Stimulated activated CD8-positive, alpha-beta memory T cell treated with anti-CD3 and anti-CD28 coated beads, Interleukin-4, amount 100 ng/mL, for 48 hours (primary cell): ENCODE results near the gene DLG5.

ENCODE experiments used
- DNase-seq: peaks from one replicate; pipeline ENCODE4 v3.0.0-alpha.2; 2020

Gene DLG5

GRCh38 chr10:77890097-77890496 lies 36.5 kb downstream of the DLG5 start:
- no peak for DNase-seq

DNA sequence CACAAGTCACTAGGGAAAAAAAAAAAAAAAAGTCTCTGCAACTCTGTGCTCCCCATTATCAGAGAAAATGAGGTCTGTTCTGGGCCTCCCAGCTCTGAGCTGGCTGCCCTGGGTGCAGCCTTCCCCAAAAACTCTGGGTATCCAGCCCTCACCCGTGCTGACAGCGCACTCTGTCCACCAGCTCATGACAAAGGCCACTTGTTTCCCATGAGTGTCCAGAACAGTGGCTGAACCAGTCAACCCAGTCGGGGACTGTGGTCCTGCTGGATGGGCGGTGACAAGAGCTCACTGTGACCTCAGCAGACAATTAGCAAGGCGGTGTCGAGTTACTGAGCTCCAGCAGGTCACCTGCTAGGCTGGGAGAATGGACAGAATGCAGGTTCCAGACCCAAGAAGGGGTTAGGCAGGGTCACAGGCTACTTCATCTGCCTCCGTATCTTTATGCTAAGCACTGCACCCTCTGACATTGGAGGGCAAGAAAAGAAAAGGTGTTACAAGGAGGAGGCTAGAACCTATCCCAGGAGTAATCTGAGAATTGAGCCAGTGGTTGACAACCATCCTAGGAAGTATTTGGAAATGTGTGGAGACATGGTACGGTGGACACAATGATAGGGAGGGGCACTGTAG lies 37.2 kb downstream of the DLG5 start:
- no peak for DNase-seq

- DNase-seq: no peak
Measured at GRCh38 chr10:77888356-77888703, 38.2 kb downstream of the DLG5 start.

- DNase-seq: no peak
Measured at GRCh38 chr10:77887631-77888355, 38.8 kb downstream of the DLG5 start.

DNA sequence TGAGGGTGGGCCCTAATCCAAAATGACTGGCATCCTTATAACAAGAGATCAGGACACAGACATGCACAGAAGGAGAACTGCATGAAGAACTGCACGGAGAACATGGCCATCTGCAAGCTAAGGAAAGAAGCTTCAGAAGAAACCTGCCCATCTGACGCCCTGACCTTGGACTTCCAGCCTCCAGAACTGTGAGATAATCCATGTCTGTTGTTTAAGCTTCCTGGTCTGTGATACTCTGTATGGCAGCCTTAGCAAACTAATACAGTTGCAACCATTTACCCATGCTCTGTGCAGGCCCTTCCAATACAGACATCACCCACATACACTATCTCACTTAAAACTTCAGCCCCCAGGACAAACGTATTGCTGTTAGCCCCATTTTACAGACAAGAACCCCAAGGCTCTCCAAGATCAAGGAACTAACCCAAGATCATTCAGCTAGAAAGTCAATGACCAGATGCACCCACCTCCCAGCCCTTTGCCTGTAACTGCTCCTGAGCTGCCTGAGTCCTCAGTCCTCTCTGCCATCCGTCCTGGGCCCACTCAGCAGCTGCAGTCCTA lies 39.7 kb downstream of the DLG5 start:
- no peak for DNase-seq

- no peak for DNase-seq
Measured at GRCh38 chr10:77884181-77884580, 42.4 kb downstream of the DLG5 start.

DNA sequence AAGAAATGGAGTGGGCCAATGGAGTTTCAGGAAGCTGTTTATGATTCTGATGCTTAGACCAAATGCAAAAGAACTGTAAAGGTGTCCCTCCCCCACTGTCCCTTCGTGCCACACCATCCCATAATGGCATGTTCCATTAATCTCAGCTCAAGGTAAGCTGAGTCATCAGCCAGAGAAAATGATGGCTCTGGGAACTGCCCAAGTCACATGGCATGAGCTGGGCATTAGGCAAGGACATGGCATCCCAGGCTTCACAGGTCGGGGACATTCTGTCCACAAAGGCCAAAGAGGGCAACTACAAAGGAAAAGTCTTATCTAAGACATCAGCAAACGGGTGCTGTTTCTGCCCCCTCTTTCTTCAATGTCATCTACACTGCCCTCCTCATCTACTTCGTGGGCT lies 44.9 kb downstream of the DLG5 start:
- DNase-seq: no peak

DNA sequence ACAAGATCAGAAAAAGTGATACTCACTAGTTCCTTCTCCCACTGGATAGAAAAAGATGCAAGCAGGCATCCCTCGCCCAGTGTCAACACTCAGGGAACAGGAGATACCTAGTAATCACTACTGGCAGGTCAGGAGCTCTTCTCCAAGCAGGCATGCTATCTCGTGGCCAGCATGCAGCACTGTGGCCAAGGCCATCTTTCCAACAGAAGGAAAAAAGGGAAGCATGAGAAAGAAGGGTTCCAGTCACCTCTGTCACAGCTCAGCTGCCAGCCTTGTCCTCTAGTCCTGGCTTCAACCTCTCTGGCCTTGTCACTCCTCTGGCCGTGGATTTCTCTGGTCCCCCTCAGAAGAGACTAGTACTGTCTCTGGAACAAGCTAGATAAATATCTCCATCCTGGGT lies 45.3 kb downstream of the DLG5 start:
- no peak for DNase-seq

DNA sequence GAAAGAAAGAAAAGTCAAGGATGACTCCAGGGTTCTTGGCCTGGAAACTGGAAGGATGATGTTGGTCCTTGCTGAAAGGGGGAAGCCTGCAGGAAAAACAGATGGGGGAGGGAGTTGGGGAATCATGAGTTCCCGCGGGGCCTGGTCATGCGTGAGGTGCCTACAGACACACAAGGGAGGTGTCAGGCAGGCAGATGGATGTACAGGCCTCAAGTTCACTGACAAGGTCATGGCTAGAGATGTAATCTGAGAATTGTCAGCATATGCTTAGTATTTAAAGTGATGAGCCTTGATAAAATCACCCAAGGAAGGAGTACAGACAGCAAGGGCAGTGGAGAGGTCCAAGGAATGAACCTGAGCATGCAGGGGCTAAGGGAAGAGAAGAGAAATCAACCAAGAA lies 46.8 kb downstream of the DLG5 start:
- DNase-seq: no peak

DNA sequence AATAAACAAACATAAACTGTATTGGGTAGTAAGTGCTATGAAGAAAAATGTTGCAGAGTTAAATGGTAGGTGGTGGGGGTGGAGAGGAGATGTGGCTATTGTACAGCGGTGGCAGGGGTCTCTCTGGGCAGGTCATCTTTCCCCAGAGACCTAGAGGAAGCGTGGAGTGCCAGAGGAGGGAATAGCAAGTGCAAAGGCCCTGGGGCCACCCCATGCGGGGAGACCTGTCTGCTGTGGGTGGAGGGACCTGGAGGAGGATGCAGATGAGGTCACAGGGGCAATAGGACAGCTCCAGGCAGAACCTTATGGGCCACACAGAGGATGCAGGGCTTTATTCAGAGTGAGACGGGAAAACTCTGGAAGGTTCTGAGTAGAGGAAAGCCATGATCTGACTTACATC lies 47.5 kb downstream of the DLG5 start:
- DNase-seq: no peak

DNA sequence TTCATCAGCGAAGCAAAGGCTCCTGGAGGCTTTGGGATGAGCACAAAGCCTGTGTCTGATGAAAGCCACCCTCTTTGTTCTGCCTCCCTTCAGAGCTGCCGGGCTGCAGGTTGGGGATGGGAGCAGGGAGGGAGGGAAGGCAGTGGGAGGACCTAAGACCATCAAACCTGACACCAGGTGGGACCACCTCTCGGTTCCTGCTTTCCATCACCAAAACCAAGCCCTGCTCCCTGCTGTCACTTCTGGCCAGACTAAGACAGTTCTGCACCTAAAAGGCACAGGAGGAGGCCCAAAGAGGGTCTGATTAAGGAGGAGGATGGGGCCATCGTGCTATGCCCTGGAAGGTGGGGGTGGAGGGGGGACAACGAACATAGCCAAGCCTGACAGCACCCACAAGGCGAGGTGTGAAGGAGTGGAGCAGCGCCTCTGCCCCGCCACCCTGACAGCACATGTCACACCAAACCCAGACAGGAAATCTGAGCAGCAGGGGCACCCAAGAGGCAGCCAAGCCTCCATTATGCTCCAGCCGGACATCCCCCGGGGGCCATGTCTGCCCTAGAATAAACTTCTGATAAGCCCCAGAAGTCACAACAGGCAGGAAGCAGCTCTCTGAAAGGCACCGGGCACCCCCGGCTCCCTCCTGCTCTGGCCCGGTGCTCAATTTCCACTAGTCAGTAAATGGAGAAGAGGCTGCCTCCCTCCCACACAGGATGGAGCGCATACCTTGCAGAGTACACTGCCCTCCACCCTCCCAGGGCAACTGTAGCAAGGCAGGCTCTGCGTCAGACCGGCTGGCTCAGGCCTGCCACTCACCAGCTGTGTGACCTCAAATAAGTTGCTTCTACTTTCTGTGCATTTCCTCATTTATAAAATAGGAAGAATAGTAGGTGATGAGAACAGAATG lies 48.9 kb downstream of the DLG5 start:
- peak; percentile 42 for DNase-seq

DNA sequence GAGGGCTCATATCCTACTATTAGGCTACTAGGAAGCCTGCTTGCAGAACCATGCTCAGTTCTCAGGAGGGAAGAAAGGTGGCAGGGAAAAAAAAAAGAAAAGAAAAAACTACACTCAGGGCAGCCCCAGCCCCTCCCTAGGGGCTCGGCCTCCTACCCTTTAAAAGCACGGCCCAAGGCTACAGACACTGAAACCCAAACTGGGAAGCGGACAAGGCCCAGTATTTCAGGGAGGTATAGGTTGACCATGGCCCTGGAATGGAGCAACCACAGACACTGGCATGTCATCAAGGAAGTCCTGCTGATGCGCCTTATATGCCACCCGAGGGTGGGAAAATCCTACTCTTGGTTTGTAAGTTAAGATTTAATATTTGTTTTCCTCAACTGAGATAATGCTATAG lies 50.8 kb downstream of the DLG5 start:
- no peak for DNase-seq

- DNase-seq: no peak
Measured at GRCh38 chr10:77874872-77875271, 51.7 kb downstream of the DLG5 start.

DNA sequence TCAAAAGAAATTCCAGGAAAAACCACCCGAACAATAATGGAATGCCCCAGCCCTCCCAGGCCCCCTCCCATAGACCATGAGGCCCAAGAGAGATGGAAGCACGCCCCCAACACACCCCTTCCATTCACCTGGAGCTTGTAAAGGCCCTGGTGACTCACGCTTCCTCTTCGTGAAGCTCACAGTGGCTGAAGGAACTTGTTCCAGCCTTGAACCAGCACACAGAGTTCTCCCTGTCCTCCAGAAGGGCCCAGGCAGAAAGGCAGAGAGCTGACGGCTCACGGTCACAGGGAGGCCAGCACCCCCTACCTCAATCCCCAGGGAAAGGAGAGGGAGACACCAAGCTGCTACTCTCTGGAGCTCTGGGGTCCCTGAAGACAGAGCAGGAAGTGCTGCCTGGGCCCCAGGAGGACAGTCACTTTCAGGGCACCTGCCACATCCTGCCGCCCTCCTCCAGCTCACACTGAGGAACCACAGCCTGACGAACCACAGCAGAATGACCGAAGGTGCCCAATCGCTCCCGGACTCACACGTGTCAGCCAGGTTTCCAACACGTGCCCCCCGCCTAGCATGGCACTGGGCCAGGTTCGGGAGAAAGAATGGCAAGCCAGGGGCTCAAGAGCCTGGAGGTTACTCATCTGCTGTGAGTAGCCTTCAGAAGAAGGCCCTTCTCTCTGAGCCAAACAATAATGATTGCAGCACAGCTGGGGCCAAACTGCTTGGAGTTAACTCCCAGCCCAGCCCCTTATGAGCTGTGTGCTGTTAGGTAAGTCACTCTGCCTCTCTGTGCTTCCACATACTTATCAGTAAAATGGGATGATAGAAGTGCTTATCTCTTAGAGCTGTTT lies 52.8 kb downstream of the DLG5 start:
- DNase-seq: peak; percentile 66

- DNase-seq: no peak
Measured at GRCh38 chr10:77872947-77873535, 53.5 kb downstream of the DLG5 start.

DNA sequence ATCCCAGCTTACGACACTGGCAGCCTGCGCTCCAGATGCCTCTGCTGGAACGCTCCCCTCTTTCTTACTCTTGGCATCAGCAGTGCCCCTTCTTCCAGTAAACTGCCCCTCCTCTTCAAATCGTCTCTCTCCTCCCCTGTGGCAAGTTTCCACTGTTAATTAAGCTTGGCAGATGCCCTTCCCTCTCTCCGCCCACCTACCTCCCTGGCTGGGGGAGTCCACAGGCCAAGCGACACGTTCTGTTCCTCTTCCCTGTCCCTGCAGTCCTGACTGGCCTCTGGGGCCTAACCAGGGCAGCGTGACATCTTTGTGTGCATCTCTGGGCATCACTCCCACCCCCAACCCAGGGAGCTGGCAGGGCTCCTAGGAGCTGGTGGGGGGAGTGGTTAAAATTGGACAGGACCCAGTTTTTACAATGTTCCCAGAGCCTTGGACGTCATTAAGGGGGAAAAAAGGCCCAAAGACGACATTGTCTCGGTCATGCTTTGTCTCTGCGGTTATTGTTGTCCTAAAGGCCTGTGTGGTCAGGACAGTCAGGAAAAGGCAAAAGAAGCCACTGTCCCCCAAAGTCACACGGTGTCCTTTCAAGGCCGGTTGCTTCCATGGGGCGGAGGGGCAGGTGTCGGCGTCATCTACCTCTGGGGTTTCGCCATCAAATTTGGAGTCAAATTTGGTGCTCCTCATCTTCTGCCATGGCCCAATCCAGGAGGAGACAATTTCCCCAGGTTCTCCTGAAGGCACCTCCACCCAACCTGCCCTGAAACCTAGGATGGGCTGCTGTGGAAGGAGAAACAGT lies 54.2 kb downstream of the DLG5 start:
- no peak for DNase-seq

GRCh38 chr10:77869626-77870420 lies 56.7 kb downstream of the DLG5 start:
- no peak for DNase-seq

- DNase-seq: no peak
Measured at GRCh38 chr10:77868523-77868922, 58.0 kb downstream of the DLG5 start.

- no peak for DNase-seq
Measured at GRCh38 chr10:77867124-77867719, 59.3 kb downstream of the DLG5 start.

GRCh38 chr10:77866598-77866997 lies 60.0 kb downstream of the DLG5 start:
- DNase-seq: no peak
